Measurements from ENCODE around the gene TMEM212. TPM values are rescaled to one million over a fixed set of nuclear protein-coding genes. Genes with fewer than 3 reads are reported as not detected.

The TMEM212 gene
- total and polyA plus RNA-seq, 2 donors (not counting 3 experiments of a cell fraction or from before 2014, with no cell fraction given), result not detected

GRCh38 chr3:171817074-171817800 is 25.9 kb upstream of the TMEM212 start:
- Histone ChIP-seq H3K4me1 (ENCODE audit: control insufficient read depth, extremely low read depth, insufficient read depth, low read length) (no peaks in the 10 kb centered on the region), H3K9me1 (replicated peaks; ENCODE audit: control insufficient read depth, extremely low read depth, insufficient read depth, low read length) (no peaks in the 10 kb centered on the region), H3K27ac (ENCODE audit: insufficient read depth, low read depth, low read length) (no peak overlapping the region), H4K20me1 (replicated peaks; ENCODE audit: control insufficient read depth, extremely low read depth, insufficient read depth, low read length) (no peaks in the 10 kb centered on the region), H3K27me3 (ENCODE audit: control insufficient read depth in 2 of 2, insufficient read depth in 2 of 2, low read length in 2 of 2) (no peaks in the 10 kb centered on the region), H3K79me2 (ENCODE audit: control insufficient read depth, insufficient read depth, low read length) (no peaks in the 10 kb centered on the region), H3K36me3 (ENCODE audit: control insufficient read depth in 2 of 2, extremely low read depth in 1 of 2, insufficient read depth in 2 of 2, low read length in 2 of 2) (no peaks in the 10 kb centered on the region), H3K4me2 (ENCODE audit: insufficient read depth, low read length) (no peak overlapping the region), H2AFZ (ENCODE audit: low read depth, low read length) (no peak overlapping the region), H3K4me3 (replicated peaks in 1 of 3; ENCODE audit: insufficient read depth in 1 of 3, low read depth in 1 of 3, low read length in 3 of 3) (no peak overlapping the region), H3K9me3 (replicated peaks; ENCODE audit: control insufficient read depth, insufficient read depth, low read length) (no peaks in the 10 kb centered on the region), H3K9ac (replicated peaks; ENCODE audit: extremely low read depth, insufficient read depth, low read length) (no peak overlapping the region)
- FAIRE-seq, result no peak
- DNase-seq (ENCODE audit: low read depth, low spot score), result no peak
- intact Hi-C loops (cut with micrococcal nuclease), result no loop called here
- dilution Hi-C loops (cut with MboI; ENCODE audit: extremely low pct_ligation_motif_present, low sequenced_read_pairs), result no loop called here
- TF ChIP-seq JUN (IDR thresholded peaks at IDR 0.05; ENCODE audit: borderline replicate concordance, insufficient read depth, insufficient read length, low read depth), result no peak
- TF ChIP-seq POLR2A (IDR thresholded peaks at IDR 0.05; ENCODE audit: low read depth, low read length), result no peak
- TF ChIP-seq MYC (IDR thresholded peaks at IDR 0.05; ENCODE audit: low read depth, low read length), result no peak
- TF ChIP-seq GATA2 (IDR thresholded peaks at IDR 0.05; ENCODE audit: insufficient read depth, insufficient read length, low read depth, low read length), result no peak
- no peak for TF ChIP-seq MAX (IDR thresholded peaks at IDR 0.05; ENCODE audit: insufficient read depth, insufficient read length)
- no peak for TF ChIP-seq EZH2 (IDR thresholded peaks at IDR 0.05; ENCODE audit: borderline replicate concordance, low read depth, low read length, severe bottlenecking)
- no TSS peak for BruUV-seq (replicated peaks)
- ChIA-PET POLR2A (no interaction called here), CTCF (interaction anchor here (0.7 to 1.1 kb wide), 3 partner anchors 39 to 46 kb away, joined by 3 to 4 read pairs (median 3); no protein-coding TSS in a partner anchor)

GRCh38 chr3:171821044-171821443 is 22.1 kb upstream of the TMEM212 start:
- Histone ChIP-seq H3K9me3 (replicated peaks; ENCODE audit: control insufficient read depth, insufficient read depth, low read length) (no peaks in the 10 kb centered on the region), H3K36me3 (ENCODE audit: control insufficient read depth in 2 of 2, extremely low read depth in 1 of 2, insufficient read depth in 2 of 2, low read length in 2 of 2) (no peaks in the 10 kb centered on the region), H3K4me3 (replicated peaks in 1 of 3; ENCODE audit: insufficient read depth in 1 of 3, low read depth in 1 of 3, low read length in 3 of 3) (no peak overlapping the region), H3K79me2 (ENCODE audit: control insufficient read depth, insufficient read depth, low read length) (no peaks in the 10 kb centered on the region), H3K9me1 (replicated peaks; ENCODE audit: control insufficient read depth, extremely low read depth, insufficient read depth, low read length) (no peaks in the 10 kb centered on the region), H3K9ac (replicated peaks; ENCODE audit: extremely low read depth, insufficient read depth, low read length) (no peak overlapping the region), H2AFZ (ENCODE audit: low read depth, low read length) (no peak overlapping the region), H3K4me1 (ENCODE audit: control insufficient read depth, extremely low read depth, insufficient read depth, low read length) (peaks cover 17% of the 10 kb centered on the region), H3K4me2 (ENCODE audit: insufficient read depth, low read length) (no peak overlapping the region), H3K27me3 (ENCODE audit: control insufficient read depth in 2 of 2, insufficient read depth in 2 of 2, low read length in 2 of 2) (no peaks in the 10 kb centered on the region), H3K27ac (ENCODE audit: insufficient read depth, low read depth, low read length) (no peak overlapping the region), H4K20me1 (replicated peaks; ENCODE audit: control insufficient read depth, extremely low read depth, insufficient read depth, low read length) (no peaks in the 10 kb centered on the region)
- BruUV-seq (replicated peaks), result no TSS peak
- ChIA-PET CTCF (no interaction called here), POLR2A (no interaction called here)
- DNase-seq (ENCODE audit: low read depth, low spot score), result no peak
- dilution Hi-C loops (cut with MboI; ENCODE audit: extremely low pct_ligation_motif_present, low sequenced_read_pairs), result no loop called here
- intact Hi-C loops (cut with micrococcal nuclease), result no loop called here
- no peak for FAIRE-seq
- TF ChIP-seq POLR2A (IDR thresholded peaks at IDR 0.05; ENCODE audit: low read depth, low read length) (no peak), GATA2 (IDR thresholded peaks at IDR 0.05; ENCODE audit: insufficient read depth, insufficient read length, low read depth, low read length) (no peak), POLR2AphosphoS5 (IDR thresholded peaks at IDR 0.05; ENCODE audit: insufficient read depth, low read depth, low read length) (no peak)

All from endothelial cell of umbilical vein (primary cell).